Astrocyte (in vitro differentiated cells and primary cell): Measurements from ENCODE around the gene CD59. TPM values are rescaled to one million over a fixed set of nuclear protein-coding genes. Genes with fewer than 3 reads are reported as not detected.

Experiments
- DNase-seq: peaks from one replicate; pipeline ENCODE4 v3.0.0-alpha.2; 2010; ENCODE audit warnings: low read depth
- FAIRE-seq: peaks from 2 replicates; lab custom pipeline; 2011; peaks lifted over from hg19 to GRCh38; lab: Jason Lieb, UNC
- H2AFZ ChIP-seq: 2 replicates; pipeline ENCODE4 v1.6.0; 2012; ENCODE audit warnings: low read depth, low read length, inconsistent platforms
- H3K27ac ChIP-seq: 2 replicates; pipeline ENCODE4 v1.5.1; 2011; ENCODE audit warnings: low read depth, low read length, inconsistent platforms
- H3K27me3 ChIP-seq: 2 replicates; pipeline ENCODE4 v1.6.0; 2011; ENCODE audit warnings: low read length, inconsistent platforms; ENCODE audit not compliant: insufficient read depth
- H3K36me3 ChIP-seq: 2 replicates; pipeline ENCODE4 v1.5.1; 2011; ENCODE audit warnings: low read length, inconsistent platforms; ENCODE audit not compliant: insufficient read depth
- H3K4me1 ChIP-seq: 2 replicates; pipeline ENCODE4 v1.5.1; 2011; ENCODE audit warnings: low read length, inconsistent platforms; ENCODE audit not compliant: insufficient read depth
- H3K4me2 ChIP-seq: 2 replicates; pipeline ENCODE4 v1.6.0; 2012; ENCODE audit warnings: low read length, inconsistent platforms
- H3K4me3 ChIP-seq: 2 replicates; pipeline ENCODE4 v1.5.1; 2011; ENCODE audit warnings: low read depth, mild to moderate bottlenecking, low read length, inconsistent platforms; ENCODE audit not compliant: insufficient read depth
- H3K79me2 ChIP-seq: 2 replicates; pipeline ENCODE4 v1.6.0; 2012; ENCODE audit warnings: mild to moderate bottlenecking, low read length, inconsistent platforms; ENCODE audit not compliant: insufficient read depth
- H3K9ac ChIP-seq: 2 replicates; pipeline ENCODE4 v1.6.0; 2012; ENCODE audit warnings: mild to moderate bottlenecking, low read length, inconsistent platforms
- H3K9me3 ChIP-seq: 2 replicates; pipeline ENCODE4 v1.5.1; 2012; ENCODE audit warnings: low read depth, mild to moderate bottlenecking, low read length, inconsistent platforms; ENCODE audit not compliant: insufficient read depth
- H4K20me1 ChIP-seq: 2 replicates; pipeline ENCODE4 v1.6.0; 2012; ENCODE audit warnings: low read length, inconsistent platforms; ENCODE audit not compliant: insufficient read depth
- H3K27ac Mint-ChIP-seq: one replicate; pipeline ENCODE4 v1.8.0; 2021; ENCODE audit warnings: mild to moderate bottlenecking, mixed read lengths; ENCODE audit not compliant: unreplicated experiment
- H3K27me3 Mint-ChIP-seq: one replicate; pipeline ENCODE4 v1.8.0; 2021; ENCODE audit warnings: low read depth, mixed read lengths; ENCODE audit not compliant: unreplicated experiment
- H3K36me3 Mint-ChIP-seq: one replicate; pipeline ENCODE4 v1.8.0; 2021; ENCODE audit warnings: low read depth, mixed read lengths; ENCODE audit not compliant: unreplicated experiment
- H3K4me1 Mint-ChIP-seq: one replicate; pipeline ENCODE4 v1.8.0; 2021; ENCODE audit warnings: low read depth, mixed read lengths; ENCODE audit not compliant: unreplicated experiment
- H3K4me3 Mint-ChIP-seq: one replicate; pipeline ENCODE4 v1.8.0; 2021; ENCODE audit warnings: mild to moderate bottlenecking, moderate library complexity, mixed read lengths; ENCODE audit not compliant: unreplicated experiment
- H3K9me3 Mint-ChIP-seq: one replicate; pipeline ENCODE4 v1.8.0; 2021; ENCODE audit warnings: mild to moderate bottlenecking, mixed read lengths; ENCODE audit not compliant: unreplicated experiment
- CTCF ChIP-seq: IDR thresholded peaks from 2 replicates; pipeline ENCODE4 v1.5.1; 2011; ENCODE audit warnings: low read depth, mild to moderate bottlenecking, inconsistent platforms, low read length, moderate library complexity; ENCODE audit not compliant: insufficient read depth
- EZH2 ChIP-seq: IDR thresholded peaks from 2 replicates; pipeline ENCODE4 v1.6.1; 2012; ENCODE audit warnings: mild to moderate bottlenecking, low read length, inconsistent platforms; ENCODE audit not compliant: insufficient read depth
- total RNA-seq: library from RNA; stranded (reverse); gene quantifications from 2 replicates; pipeline ENCODE4 v1.2.1, GENCODE V29; 2021

The CD59 gene
- total RNA-seq, 1 donor from 2014 or later, result 587 TPM

GRCh38 chr11:33766085-33766484, 29.9 kb upstream of the CD59 start:
- Histone ChIP-seq H3K36me3 (peaks cover 11% of the 10 kb centered on the region), H3K4me3 (no peak overlapping the region), H3K4me1 (no peaks in the 10 kb centered on the region), H3K4me2 (no peak overlapping the region), H3K9me3 (no peaks in the 10 kb centered on the region), H3K79me2 (peaks cover under 1% of the 10 kb centered on the region), H3K27ac (no peak overlapping the region), H3K27me3 (no peaks in the 10 kb centered on the region), H2AFZ (no peak overlapping the region), H4K20me1 (peaks cover 7% of the 10 kb centered on the region), H3K9ac (no peak overlapping the region)
- FAIRE-seq (no peak), DNase-seq (no peak)
- Mint-ChIP-seq H3K27me3 (no peaks in the 10 kb centered on the region), H3K9me3 (no peaks in the 10 kb centered on the region), H3K4me3 (no peak overlapping the region), H3K4me1 (peaks cover 2% of the 10 kb centered on the region), H3K27ac (no peak overlapping the region), H3K36me3 (peaks cover 4% of the 10 kb centered on the region)
- TF ChIP-seq EZH2 (no peak), CTCF (no peak)

GRCh38 chr11:33761471-33761870, 25.2 kb upstream of the CD59 start:
- no peaks in the 10 kb centered on the region for H3K4me1 Mint-ChIP-seq
- no peak overlapping the region for H3K4me3 Mint-ChIP-seq

More at GRCh38 chr11:33761471-33761870, 25.2 kb upstream of the CD59 start:
- H3K36me3 ChIP-seq, result peaks cover 14% of the 10 kb centered on the region
- peaks cover 12% of the 10 kb centered on the region for H3K36me3 Mint-ChIP-seq
- no peaks in the 10 kb centered on the region for H3K27me3 ChIP-seq
- no peak overlapping the region for H3K4me2 ChIP-seq
- no peak overlapping the region for H3K27ac ChIP-seq
- no peaks in the 10 kb centered on the region for H3K9me3 ChIP-seq
- no peak overlapping the region for H3K27ac Mint-ChIP-seq
- no peak for TF ChIP-seq CTCF
- no peak for TF ChIP-seq EZH2
- no peak overlapping the region for H3K4me3 ChIP-seq
- no peaks in the 10 kb centered on the region for H3K27me3 Mint-ChIP-seq
- no peaks in the 10 kb centered on the region for H3K4me1 ChIP-seq
- no peak for FAIRE-seq
- H4K20me1 ChIP-seq, result no peaks in the 10 kb centered on the region
- no peaks in the 10 kb centered on the region for H3K9me3 Mint-ChIP-seq
- no peak for DNase-seq
- H3K9ac ChIP-seq, result no peak overlapping the region
- H3K79me2 ChIP-seq, result no peaks in the 10 kb centered on the region
- H2AFZ ChIP-seq, result no peak overlapping the region
